ENCODE data around the gene SCGB1A1. TPM values are rescaled to one million over a fixed set of nuclear protein-coding genes. Genes with fewer than 3 reads are reported as not detected.
A peak's percentile ranks its signal among the peaks of the same experiment; 100 is the strongest.

The SCGB1A1 gene
- total and polyA plus RNA-seq, 8 donors = 3.5 to 397 (median 19.0) TPM

- Histone ChIP-seq H3K27ac (peak overlapping the region in 1 of 2 donors; percentile 56), H3K27me3 (no peaks in the 10 kb centered on the region), H3K4me1 (peaks cover 25% of the 10 kb centered on the region in 2 donors), H3K36me3 (no peaks in the 10 kb centered on the region), H3K4me3 (no peak overlapping the region), H3K9me3 (no peaks in the 10 kb centered on the region)
- ATAC-seq (no peak), DNase-seq (no peak)
- TF ChIP-seq CTCF (IDR thresholded peaks at IDR 0.05) = no peak
- intact Hi-C loops (cut with DNase I) = no loop called here
These were observed 17.5 kb upstream of the SCGB1A1 start for GRCh38 chr11:62401356-62401755.

GRCh38 chr11:62401811-62402210 is 17.0 kb upstream of the SCGB1A1 start:
- no peaks in the 10 kb centered on the region for H3K36me3 ChIP-seq
- H3K27ac ChIP-seq = peak overlapping the region; percentile 26 to 33
- DNase-seq (no peak), ATAC-seq (peak; percentile 3)
- peaks cover 25% of the 10 kb centered on the region in 2 donors for H3K4me1 ChIP-seq
- no peaks in the 10 kb centered on the region for H3K9me3 ChIP-seq
- no peak overlapping the region for H3K4me3 ChIP-seq
- TF ChIP-seq CTCF (IDR thresholded peaks at IDR 0.05) = no peak
- H3K27me3 ChIP-seq = no peaks in the 10 kb centered on the region
- intact Hi-C loops (cut with DNase I) = no loop called here

GRCh38 chr11:62402226-62402959 is 16.4 kb upstream of the SCGB1A1 start:
- H3K27me3 ChIP-seq = no peaks in the 10 kb centered on the region
- no peaks in the 10 kb centered on the region for H3K36me3 ChIP-seq
- H3K27ac ChIP-seq = peak overlapping the region; percentile 26 to 33
- H3K4me1 ChIP-seq = peaks cover 25% of the 10 kb centered on the region in 2 donors
- peak in 2 of 4 donors; percentile 74 to 84 for DNase-seq
- no peaks in the 10 kb centered on the region for H3K9me3 ChIP-seq
- peak; percentile 72 for ATAC-seq
- no peak for TF ChIP-seq CTCF (IDR thresholded peaks at IDR 0.05)
- no peak overlapping the region for H3K4me3 ChIP-seq
- intact Hi-C loops (cut with DNase I) = no loop called here

GRCh38 chr11:62402960-62403730 is 15.7 kb upstream of the SCGB1A1 start:
- intact Hi-C loops (cut with DNase I) = no loop called here
- peaks cover 20 to 25% of the 10 kb centered on the region in 2 donors for H3K4me1 ChIP-seq

More at GRCh38 chr11:62402960-62403730, 15.7 kb upstream of the SCGB1A1 start:
- no peak for ATAC-seq
- Histone ChIP-seq H3K9me3 (no peaks in the 10 kb centered on the region), H3K36me3 (no peaks in the 10 kb centered on the region), H3K27ac (no peak overlapping the region), H3K4me3 (no peak overlapping the region), H3K27me3 (no peaks in the 10 kb centered on the region)
- no peak for DNase-seq
- no peak for TF ChIP-seq CTCF (IDR thresholded peaks at IDR 0.05)
